GM19372 (cell line): ENCODE measurements around the gene GPX6.
"Not testable (repeated sequence)": the region's sequence is repeated elsewhere in the genome, so short reads cannot be mapped to it uniquely, and the experiment has no call there.

Experiments used
- ATAC-seq: cut with Tn5 transposase; IDR thresholded peaks from one replicate; pipeline ENCODE4 v1.9.1; 2021; ENCODE audit warnings: mild to moderate bottlenecking, low read depth, moderate library complexity; ENCODE audit not compliant: unreplicated experiment

Gene GPX6

DNA sequence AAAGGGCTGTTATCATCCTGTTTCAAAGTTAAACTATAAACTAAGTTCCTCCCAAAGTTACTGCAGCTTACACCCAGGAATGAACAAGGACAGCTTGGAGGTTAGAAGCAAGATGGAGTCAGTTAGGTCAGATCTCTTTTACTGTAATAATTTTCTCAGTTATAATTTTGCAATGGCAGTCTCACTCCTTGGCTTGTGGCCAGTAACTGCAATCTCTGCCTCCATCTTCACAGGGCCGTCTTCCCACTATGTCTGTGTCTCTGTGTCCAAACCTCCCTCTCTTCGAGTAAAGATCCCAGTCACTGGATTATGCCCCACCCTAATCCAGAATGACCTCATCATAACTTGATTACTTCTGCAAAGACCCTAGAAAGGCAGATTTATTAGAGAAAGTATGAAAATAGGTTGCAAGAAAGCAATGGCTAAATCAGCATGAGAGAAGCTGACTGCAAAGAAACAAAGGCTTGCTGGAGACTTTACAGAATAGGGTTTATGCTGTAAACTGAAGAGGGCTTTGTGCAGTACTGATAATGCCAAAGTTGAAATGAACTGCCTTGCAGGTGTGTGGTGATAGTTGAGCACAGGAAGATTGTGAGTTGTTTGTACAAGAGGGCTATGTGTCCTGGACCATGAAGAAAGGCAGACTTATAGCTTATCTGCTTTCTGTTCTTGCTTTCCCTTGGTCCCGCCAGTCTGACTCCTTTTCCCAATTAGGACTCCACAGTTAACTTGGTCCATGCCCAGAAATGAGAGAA, 28.4 kb downstream of the GPX6 start:
- ATAC-seq, result no peak

DNA sequence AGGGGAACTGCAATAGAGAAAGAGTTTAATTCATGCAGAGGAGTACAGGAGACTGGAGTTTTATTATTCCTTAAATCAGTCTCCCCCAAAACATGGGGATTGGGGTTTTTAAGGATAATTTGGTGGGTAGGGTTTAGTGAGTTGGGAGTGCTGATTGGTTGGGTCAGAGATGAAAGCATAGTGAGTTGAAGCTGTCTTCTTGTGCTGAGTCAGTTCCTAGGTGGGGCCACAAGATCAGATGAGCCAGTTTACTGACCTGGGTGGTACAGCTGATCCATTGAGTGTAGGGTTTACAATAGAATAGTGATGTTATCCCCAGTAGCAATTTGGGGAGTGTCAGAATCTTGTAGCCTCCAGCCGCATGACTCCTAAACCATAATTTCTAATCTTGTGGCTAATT, 29.1 kb downstream of the GPX6 start:
- no peak for ATAC-seq

DNA sequence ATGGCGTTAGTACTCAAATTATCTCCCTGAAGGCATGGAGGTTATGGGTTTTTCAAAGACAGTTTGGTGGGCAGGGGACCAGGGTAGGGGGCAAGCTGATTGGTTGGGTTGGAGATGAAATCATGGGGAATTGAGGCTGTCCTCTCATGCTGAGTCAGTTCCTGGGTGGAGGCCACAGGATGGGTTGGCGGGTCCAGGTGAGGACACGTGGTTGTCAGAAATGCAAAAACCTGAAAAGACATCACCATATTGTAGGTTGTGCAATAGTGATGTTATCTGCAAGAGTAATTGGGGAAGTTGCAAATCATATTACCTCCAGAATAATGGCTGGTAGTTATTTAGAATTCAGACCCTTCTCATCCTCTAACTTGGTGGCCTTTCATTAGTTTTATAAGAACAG, 30.1 kb downstream of the GPX6 start:
- no peak for ATAC-seq

DNA sequence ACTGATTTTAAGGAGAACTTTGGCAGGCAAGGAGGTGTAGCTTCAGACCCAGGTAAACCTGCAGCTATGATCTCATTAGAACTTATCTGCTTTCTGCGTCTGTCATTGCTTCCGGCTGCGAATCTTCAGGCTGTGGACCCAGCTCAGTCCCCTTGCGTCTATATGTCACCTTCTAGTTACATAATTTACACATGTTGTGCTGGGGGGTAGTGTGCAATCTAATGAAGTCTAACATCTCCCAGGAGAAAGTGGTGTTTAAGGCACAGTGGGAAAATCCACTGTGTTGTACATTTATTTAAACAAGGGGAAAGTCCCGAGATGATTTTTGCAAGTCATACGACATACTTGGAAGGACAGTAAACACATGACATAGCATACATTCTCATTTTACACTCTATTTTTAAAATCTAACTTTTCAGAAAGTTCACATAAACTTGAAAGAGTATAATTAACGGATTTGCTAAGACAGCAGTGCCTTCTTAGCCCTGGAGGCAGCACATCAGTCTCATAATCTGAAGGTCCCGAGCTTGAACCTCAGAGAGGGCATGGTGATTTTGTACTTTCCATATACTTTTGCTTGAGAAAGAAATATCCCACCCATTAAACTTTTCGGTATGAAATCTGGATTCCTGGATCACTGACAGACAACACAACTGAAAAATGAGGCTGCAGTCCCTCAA, 35.2 kb downstream of the GPX6 start:
- no peak for ATAC-seq

DNA sequence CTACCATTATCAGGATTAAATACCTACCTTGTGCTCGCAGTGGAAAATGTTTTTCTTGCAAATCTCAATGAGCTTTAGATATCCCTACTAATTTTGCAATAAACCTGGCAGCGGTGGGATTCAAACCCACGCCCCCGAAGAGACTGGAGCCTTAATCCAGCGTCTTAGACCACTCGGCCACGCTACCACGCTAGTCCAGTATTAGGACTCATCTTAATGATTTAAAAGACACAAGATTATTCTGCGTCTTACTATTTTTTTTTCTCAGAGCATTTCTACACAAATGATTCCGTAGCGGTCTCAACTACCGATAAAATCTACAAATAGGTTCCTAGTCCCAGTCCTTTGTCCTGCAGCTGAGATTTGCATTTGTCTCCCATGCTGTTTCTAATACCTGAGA, 37.1 kb downstream of the GPX6 start:
- ATAC-seq, result no peak

DNA sequence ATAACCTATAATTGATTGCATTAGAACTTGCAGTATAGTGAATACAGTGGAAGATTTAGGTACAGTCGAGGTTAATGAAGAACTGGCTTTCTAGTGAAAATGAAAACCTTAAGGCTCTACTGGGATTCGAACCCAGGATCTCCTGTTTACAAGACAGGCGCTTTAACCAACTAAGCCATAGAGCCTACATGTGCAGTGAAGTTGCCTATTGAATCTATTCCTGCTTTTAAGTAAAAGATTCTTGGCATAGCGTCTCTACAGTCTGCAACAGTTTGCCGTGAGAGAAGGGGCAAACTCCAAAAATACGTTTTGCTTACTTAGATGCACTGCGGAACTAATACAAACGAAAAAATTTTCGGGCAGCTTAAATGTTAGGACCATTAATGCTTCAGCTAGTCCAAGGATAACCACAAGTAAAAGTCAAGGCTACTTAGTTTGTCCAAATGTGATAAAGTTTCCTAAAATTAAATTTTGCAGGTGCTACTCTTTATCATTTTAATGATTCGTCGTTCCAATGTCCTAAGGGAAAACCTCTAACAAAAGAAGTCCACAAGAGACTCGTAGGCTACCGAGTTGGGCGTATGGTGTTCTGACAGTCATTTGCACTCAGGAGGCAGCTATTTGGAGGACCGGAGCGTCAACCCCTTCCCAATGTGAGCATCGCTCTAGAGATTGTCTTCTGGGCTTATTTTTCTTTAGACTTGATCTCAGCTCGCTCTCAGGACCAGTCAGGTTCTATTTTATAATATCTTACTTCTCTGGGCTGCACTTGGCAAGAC, 41.0 kb downstream of the GPX6 start:
- no peak for ATAC-seq

DNA sequence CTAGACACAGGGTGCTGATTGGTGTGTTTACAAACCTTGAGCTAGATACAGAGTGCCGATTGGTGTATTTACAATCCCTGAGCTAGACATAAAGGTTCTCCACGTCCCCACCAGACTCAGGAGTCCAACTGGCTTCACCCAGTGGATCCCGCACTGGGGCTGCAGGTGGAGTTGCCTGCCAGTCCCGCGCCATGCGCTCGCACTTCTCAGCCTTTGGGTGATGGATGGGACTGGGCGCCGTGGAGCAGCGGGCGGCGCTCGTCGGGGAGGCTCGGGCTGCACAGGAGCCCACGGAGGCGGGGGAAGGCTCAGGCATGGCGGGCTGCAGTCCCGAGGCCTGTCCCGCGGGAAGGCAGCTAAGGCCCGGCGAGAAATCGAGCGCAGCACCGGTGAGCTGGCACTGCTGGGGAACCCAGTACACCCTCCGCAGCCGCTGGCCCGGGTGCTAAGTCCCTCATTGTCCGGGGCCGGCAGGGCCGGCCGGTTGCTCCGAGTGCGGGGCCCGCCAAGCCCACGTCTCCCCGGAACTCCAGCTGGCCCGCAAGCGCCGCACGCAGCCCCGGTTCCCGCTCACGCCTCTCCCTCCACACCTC, 46.3 kb downstream of the GPX6 start:
- ATAC-seq, result not testable (repeated sequence)

DNA sequence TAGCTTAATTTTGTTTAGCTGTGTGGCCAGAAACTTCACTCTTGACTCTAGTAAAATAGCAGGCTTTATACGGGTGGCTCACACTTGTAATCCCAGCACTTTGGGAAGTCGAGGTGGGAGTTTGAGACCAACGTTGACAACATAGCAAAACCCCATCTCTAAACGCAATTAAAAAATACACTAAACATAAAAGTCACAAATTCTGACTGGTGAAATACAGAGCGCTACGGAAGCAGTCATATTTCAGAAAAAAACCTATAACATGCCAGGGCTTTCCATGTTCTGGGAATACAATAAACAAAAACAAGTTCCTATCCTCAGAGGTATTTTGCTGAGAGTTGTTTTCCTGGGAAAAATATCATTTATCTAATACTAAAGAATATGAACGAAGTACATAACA, 47.5 kb downstream of the GPX6 start:
- no peak for ATAC-seq

DNA sequence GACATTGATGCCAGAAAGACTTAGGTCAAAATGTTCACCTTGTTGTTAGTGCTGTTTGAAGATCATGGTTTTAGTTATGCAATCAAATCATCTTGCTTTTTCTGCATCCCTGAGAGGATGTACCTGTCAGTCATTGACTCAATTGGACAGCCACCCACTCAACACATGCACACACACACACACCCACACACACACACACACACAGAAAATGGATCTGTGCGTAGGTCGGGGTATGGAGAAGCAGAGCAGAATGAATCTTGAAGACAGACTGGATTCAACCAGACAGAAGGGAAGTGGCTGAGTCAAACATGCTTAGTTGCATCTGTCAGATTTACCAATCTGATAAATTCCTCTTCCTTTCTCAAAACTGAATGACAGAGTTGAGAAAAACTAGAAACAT, 53.2 kb downstream of the GPX6 start:
- ATAC-seq, result no peak

DNA sequence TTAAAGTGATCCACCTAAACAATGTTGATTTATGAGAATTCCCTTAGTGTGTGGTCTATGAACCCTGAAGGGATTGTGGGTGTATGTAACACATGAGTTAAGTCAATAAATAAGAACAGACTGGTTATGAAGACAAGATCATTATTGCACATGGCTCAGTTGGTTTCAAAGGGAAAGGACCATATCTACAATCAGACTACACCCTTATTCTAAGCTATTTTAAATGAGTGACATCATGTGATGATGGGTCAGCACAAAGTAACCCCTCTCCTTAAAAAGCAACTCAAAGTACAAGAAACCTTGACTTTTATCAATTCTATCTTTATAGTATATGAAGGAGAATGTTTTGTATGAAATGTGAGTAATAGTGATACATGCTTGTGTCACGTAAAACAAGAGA, 57.0 kb downstream of the GPX6 start:
- ATAC-seq, result no peak
